ENCODE results near the gene ITPKC. TPM values are rescaled to one million over a fixed set of nuclear protein-coding genes. Genes with fewer than 3 reads are reported as not detected.
"Not testable (repeated sequence)": the region's sequence is repeated elsewhere in the genome, so short reads cannot be mapped to it uniquely, and the experiment has no call there.

Gene ITPKC
- total RNA-seq, 1 experiment from 2014 or later, result 25.3 TPM

DNA sequence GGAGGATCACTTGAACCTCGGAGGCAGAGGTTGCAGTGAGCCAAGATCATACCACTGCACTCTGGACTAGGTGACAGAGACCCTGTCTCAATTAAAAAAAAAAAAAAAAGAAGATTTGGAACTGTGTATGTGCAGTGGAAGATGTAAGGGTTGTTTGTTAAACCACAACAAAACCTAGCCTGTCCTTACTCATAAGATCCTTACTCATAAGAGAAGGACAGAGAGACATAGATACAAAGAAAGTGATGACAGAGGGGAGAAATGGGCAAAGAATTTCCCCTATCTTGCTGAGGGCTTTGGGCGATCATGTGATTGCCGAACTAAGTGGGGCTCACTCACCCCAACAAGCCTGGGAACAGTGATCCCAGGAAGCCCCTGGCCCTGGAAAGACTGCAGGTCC, 7.9 kb downstream of the ITPKC start:
- H3K9me3 Mint-ChIP-seq (ENCODE audit: low read depth, unreplicated experiment), result peaks cover 3% of the 10 kb centered on the region
- H3K4me1 Mint-ChIP-seq (ENCODE audit: low read depth, unreplicated experiment), result peaks cover 34% of the 10 kb centered on the region
- H3K27ac Mint-ChIP-seq (ENCODE audit: unreplicated experiment), result no peak overlapping the region
- BruUV-seq (replicated peaks), result no TSS peak
- CTCF ChIA-PET, result interaction anchor here (0.6 kb wide), 1 partner anchor 1197 kb away, joined by 4 read pairs; no protein-coding TSS in a partner anchor
- TF ChIP-seq, protein P1, sequence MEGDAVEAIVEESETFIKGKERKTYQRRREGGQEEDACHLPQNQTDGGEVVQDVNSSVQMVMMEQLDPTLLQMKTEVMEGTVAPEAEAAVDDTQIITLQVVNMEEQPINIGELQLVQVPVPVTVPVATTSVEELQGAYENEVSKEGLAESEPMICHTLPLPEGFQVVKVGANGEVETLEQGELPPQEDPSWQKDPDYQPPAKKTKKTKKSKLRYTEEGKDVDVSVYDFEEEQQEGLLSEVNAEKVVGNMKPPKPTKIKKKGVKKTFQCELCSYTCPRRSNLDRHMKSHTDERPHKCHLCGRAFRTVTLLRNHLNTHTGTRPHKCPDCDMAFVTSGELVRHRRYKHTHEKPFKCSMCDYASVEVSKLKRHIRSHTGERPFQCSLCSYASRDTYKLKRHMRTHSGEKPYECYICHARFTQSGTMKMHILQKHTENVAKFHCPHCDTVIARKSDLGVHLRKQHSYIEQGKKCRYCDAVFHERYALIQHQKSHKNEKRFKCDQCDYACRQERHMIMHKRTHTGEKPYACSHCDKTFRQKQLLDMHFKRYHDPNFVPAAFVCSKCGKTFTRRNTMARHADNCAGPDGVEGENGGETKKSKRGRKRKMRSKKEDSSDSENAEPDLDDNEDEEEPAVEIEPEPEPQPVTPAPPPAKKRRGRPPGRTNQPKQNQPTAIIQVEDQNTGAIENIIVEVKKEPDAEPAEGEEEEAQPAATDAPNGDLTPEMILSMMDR (IDR thresholded peaks at IDR 0.05; ENCODE audit: unreplicated experiment), result no peak
- no peak for DNase-seq
- intact Hi-C loops (cut with micrococcal nuclease; ENCODE audit: unreplicated experiment), result no loop called here
- peaks cover 82% of the 10 kb centered on the region for H3K36me3 Mint-ChIP-seq (ENCODE audit: insufficient read depth, unreplicated experiment)
- H3K27me3 Mint-ChIP-seq (ENCODE audit: unreplicated experiment), result no peaks in the 10 kb centered on the region
- H3K4me3 Mint-ChIP-seq (ENCODE audit: low read depth, unreplicated experiment), result no peak overlapping the region

DNA sequence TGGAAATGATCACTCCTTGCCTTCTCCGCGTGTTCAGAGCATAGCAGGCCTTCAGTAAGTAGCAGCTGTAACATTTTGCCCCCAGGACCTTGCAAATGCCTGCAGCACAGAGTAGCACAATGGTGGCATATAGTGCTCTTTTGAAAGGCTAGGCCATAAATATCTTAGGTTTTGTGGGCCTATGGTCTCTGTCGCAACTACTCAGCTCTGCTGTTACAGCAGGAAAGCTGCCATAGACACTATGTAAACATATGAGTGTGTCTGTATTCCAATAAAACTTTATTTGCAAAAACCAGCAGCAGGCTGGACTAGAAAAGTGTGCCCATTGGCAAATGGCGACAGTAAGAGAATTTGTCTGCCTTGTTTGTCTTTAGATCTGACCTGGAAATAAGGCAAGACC, 9.4 kb downstream of the ITPKC start:
- CTCF ChIA-PET, result no interaction called here
- H3K9me3 Mint-ChIP-seq (ENCODE audit: low read depth, unreplicated experiment), result peaks cover 3% of the 10 kb centered on the region
- no peak for DNase-seq
- no peaks in the 10 kb centered on the region for H3K27me3 Mint-ChIP-seq (ENCODE audit: unreplicated experiment)
- H3K36me3 Mint-ChIP-seq (ENCODE audit: insufficient read depth, unreplicated experiment), result peaks cover 82% of the 10 kb centered on the region
- H3K4me3 Mint-ChIP-seq (ENCODE audit: low read depth, unreplicated experiment), result no peak overlapping the region
- intact Hi-C loops (cut with micrococcal nuclease; ENCODE audit: unreplicated experiment), result no loop called here
- TF ChIP-seq, protein P1 (IDR thresholded peaks at IDR 0.05; ENCODE audit: unreplicated experiment), result no peak
- no peak overlapping the region for H3K27ac Mint-ChIP-seq (ENCODE audit: unreplicated experiment)
- no TSS peak for BruUV-seq (replicated peaks)
- peaks cover 21% of the 10 kb centered on the region for H3K4me1 Mint-ChIP-seq (ENCODE audit: low read depth, unreplicated experiment)

DNA sequence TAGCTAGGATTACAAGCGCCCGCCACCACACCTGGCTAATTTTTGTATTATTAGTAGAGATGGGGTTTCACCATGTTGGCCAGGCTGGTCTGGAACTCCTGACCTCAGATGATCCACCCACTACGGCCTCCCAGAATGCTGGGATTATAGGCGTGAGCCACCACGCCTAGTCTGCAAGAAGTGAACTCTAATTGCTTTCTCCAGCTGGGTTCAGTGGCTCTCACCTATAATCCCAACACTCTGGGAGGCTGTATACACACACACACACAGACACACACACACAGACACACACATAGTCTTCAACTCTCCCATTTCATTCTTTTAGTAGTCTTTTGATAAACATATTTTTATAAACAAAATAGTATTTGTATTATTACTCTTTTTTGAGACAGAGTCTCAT, 13.2 kb downstream of the ITPKC start:
- H3K4me3 Mint-ChIP-seq (ENCODE audit: low read depth, unreplicated experiment); intact Hi-C loops (cut with micrococcal nuclease; ENCODE audit: unreplicated experiment); BruUV-seq (replicated peaks); H3K9me3 Mint-ChIP-seq (ENCODE audit: low read depth, unreplicated experiment); H3K27ac Mint-ChIP-seq (ENCODE audit: unreplicated experiment); DNase-seq; H3K27me3 Mint-ChIP-seq (ENCODE audit: unreplicated experiment); CTCF ChIA-PET; H3K4me1 Mint-ChIP-seq (ENCODE audit: low read depth, unreplicated experiment): not testable (repeated sequence)
- H3K36me3 Mint-ChIP-seq (ENCODE audit: insufficient read depth, unreplicated experiment), result peaks cover 86% of the 10 kb centered on the region

DNA sequence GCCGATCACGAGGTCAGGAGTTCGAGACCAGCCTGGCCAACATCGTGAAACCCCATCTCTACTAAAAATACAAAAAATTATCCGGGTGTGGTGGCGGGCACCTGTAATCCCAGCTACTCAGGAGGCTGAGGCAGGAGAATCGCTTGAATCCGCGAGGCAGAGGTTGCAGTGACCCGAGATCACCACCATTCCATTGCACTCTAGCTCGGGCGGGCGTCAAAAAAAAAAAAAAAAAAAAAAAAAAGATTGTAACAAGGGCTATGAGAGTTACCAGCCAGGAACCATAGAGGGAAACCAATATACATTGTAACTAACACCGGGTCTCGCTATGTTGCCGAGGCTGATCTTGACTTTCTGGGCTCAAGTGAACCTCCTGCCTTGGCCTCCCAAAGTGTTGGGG, 15.4 kb downstream of the ITPKC start:
- H3K27me3 Mint-ChIP-seq (ENCODE audit: unreplicated experiment); BruUV-seq (replicated peaks); H3K4me1 Mint-ChIP-seq (ENCODE audit: low read depth, unreplicated experiment); DNase-seq; intact Hi-C loops (cut with micrococcal nuclease; ENCODE audit: unreplicated experiment); CTCF ChIA-PET; H3K4me3 Mint-ChIP-seq (ENCODE audit: low read depth, unreplicated experiment); H3K27ac Mint-ChIP-seq (ENCODE audit: unreplicated experiment); H3K9me3 Mint-ChIP-seq (ENCODE audit: low read depth, unreplicated experiment): not testable (repeated sequence)
- H3K36me3 Mint-ChIP-seq (ENCODE audit: insufficient read depth, unreplicated experiment), result peaks cover 84% of the 10 kb centered on the region

DNA sequence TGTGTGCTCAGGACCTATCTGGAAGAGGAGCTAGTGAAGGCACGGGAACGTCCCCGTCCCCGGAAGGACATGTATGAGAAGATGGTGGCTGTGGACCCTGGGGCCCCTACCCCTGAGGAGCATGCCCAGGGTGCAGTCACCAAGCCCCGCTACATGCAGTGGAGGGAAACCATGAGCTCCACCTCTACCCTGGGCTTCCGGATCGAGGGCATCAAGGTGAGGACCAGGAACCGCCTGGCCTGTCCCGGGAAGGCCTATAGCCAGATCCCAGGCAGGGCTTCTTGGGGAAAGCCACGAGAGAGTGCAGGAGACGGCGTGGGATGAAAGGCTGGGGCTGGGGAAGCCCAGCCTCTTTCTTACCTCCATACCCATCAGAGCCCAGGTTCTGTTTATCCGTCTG, 16.2 kb downstream of the ITPKC start:
- intact Hi-C loops (cut with micrococcal nuclease; ENCODE audit: unreplicated experiment), result no loop called here
- peaks cover 84% of the 10 kb centered on the region for H3K36me3 Mint-ChIP-seq (ENCODE audit: insufficient read depth, unreplicated experiment)
- H3K27me3 Mint-ChIP-seq (ENCODE audit: unreplicated experiment), result no peaks in the 10 kb centered on the region
- CTCF ChIA-PET, result interaction anchor here (0.6 kb wide), 2 partner anchors 326 to 687 kb away, joined by 4 to 5 read pairs; no protein-coding TSS in a partner anchor
- no TSS peak for BruUV-seq (replicated peaks)
- no peak overlapping the region for H3K27ac Mint-ChIP-seq (ENCODE audit: unreplicated experiment)
- H3K4me1 Mint-ChIP-seq (ENCODE audit: low read depth, unreplicated experiment), result peaks cover 9% of the 10 kb centered on the region
- no peaks in the 10 kb centered on the region for H3K9me3 Mint-ChIP-seq (ENCODE audit: low read depth, unreplicated experiment)
- TF ChIP-seq, protein P1 (IDR thresholded peaks at IDR 0.05; ENCODE audit: unreplicated experiment), result no peak
- no peak for DNase-seq
- no peak overlapping the region for H3K4me3 Mint-ChIP-seq (ENCODE audit: low read depth, unreplicated experiment)
